ENCODE data around the gene DESI2. TPM values are rescaled to one million over a fixed set of nuclear protein-coding genes. Genes with fewer than 3 reads are reported as not detected.

Gene DESI2
- total and polyA plus RNA-seq, 2 of the 8 experiments (the other 6 are each of a cell fraction or from before 2014, with no cell fraction given), result 54.0 to 110 TPM

DNA sequence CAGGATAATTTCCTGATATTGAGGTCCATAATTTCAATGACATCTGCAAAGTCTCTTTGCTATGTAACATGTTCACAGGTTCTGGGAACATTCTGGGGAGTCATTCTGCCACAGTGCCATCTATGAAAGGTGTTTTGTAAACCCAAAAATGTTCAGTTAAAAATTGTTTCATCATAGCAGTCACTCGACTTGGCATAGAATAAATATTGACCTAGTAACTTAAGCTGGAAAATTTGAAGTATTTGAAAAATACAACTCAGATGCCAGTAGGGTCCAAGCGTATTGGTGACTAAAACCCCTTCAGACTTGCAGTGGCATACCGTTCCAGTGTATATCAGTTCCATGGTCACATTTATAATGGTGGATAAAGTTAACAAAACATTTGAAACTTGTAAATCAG is 6.8 kb downstream of the DESI2 start:
- H2AK5ac ChIP-seq (ENCODE audit: low read depth, low read length), result no peak overlapping the region
- no peak overlapping the region for H3K4me3 ChIP-seq (ENCODE audit: extremely low read depth in 1 of 4, insufficient read depth in 2 of 4, low read depth in 3 of 4, low read length in 4 of 4)
- no peak overlapping the region for H3K56ac ChIP-seq (replicated peaks; ENCODE audit: insufficient read length, low read depth, low read length)
- no peak overlapping the region for H2BK120ac ChIP-seq (replicated peaks; ENCODE audit: low read depth, low read length)
- H3K23ac ChIP-seq (ENCODE audit: insufficient read length), result no peak overlapping the region
- H2BK20ac ChIP-seq (ENCODE audit: low read length), result no peak overlapping the region
- H3K23me2 ChIP-seq (ENCODE audit: low read depth, low read length), result no peaks in the 10 kb centered on the region
- H3K18ac ChIP-seq (ENCODE audit: extremely low read depth, low read length), result no peak overlapping the region
- H3K4me1 ChIP-seq (replicated peaks in 1 of 4; ENCODE audit: control insufficient read depth in 3 of 4, insufficient read depth in 4 of 4, low read length in 3 of 4), result peaks cover 0 to 5% (median 3%) of the 10 kb centered on the region in 4 experiments; a peak in 4 of 7 replicates
- peaks cover 0 to 6% of the 10 kb centered on the region in 2 experiments for H4K20me1 ChIP-seq (replicated peaks in 1 of 2; ENCODE audit: control insufficient read depth in 1 of 2, insufficient read depth in 2 of 2, low read length in 2 of 2)
- peaks cover 3% of the 10 kb centered on the region; the same call in 1 of the 2 replicates for H3K79me1 ChIP-seq (ENCODE audit: low read depth, low read length)
- no peaks in the 10 kb centered on the region for H3K9me3 ChIP-seq (ENCODE audit: insufficient read depth in 2 of 2, low read depth in 1 of 2, low read length in 1 of 2)
- TF ChIP-seq BCL11A (IDR thresholded peaks at IDR 0.05; ENCODE audit: low read depth in 2 of 2, low read length in 2 of 2), result no peak
- TF ChIP-seq RFX5 (IDR thresholded peaks at IDR 0.05; ENCODE audit: borderline replicate concordance, low read depth, low read length), result no peak
- TF ChIP-seq TCF12 (IDR thresholded peaks at IDR 0.05; ENCODE audit: low read depth, low read length), result no peak
- no peak for TF ChIP-seq KDM1A (IDR thresholded peaks at IDR 0.05; ENCODE audit: borderline replicate concordance, low read length)
- TF ChIP-seq CHD2 (IDR thresholded peaks at IDR 0.05; ENCODE audit: low read length), result no peak
- no peak for TF ChIP-seq TAF7 (optimal IDR thresholded peaks at IDR 0.05; ENCODE audit: borderline replicate concordance, low read depth, low read length)
- TF ChIP-seq KDM5A (IDR thresholded peaks at IDR 0.05; ENCODE audit: low read length), result no peak
- TF ChIP-seq, protein P1, sequence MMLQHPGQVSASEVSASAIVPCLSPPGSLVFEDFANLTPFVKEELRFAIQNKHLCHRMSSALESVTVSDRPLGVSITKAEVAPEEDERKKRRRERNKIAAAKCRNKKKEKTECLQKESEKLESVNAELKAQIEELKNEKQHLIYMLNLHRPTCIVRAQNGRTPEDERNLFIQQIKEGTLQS (IDR thresholded peaks at IDR 0.05; ENCODE audit: insufficient read depth, low read depth, low read length), result no peak
- no peak for TF ChIP-seq SRF (IDR thresholded peaks at IDR 0.05; ENCODE audit: low read depth, low read length)
- H3K36me3 ChIP-seq (ENCODE audit: control insufficient read depth in 2 of 4, insufficient read depth in 4 of 4, low read length in 3 of 4), result peaks cover 0 to 26% (median 9%) of the 10 kb centered on the region in 4 experiments; a peak in 3 of 8 replicates
- POLR2A ChIA-PET (ENCODE audit: partially characterized antibody), result interaction anchor here (0.9 to 1.4 kb wide), 2 partner anchors 70 to 175 kb away, joined by 3 read pairs; no protein-coding TSS in a partner anchor
- H3K4me2 ChIP-seq (ENCODE audit: insufficient read depth in 1 of 2, low read depth in 2 of 2, low read length in 2 of 2), result no peak overlapping the region
- H2BK5ac ChIP-seq (ENCODE audit: low read depth, low read length), result no peak overlapping the region
- H2AFZ ChIP-seq (ENCODE audit: low read length), result no peak overlapping the region
- no peak overlapping the region for H3K9ac ChIP-seq (replicated peaks in 1 of 4; ENCODE audit: extremely low read depth in 1 of 4, low read depth in 3 of 4, low read length in 3 of 4)
- peaks cover 14 to 90% of the 10 kb centered on the region in 2 experiments for H3K79me2 ChIP-seq (ENCODE audit: control insufficient read depth in 1 of 2, insufficient read depth in 2 of 2, low read length in 2 of 2)
- H4K8ac ChIP-seq (ENCODE audit: extremely low read depth, insufficient read depth, low read length), result no peak overlapping the region
- FAIRE-seq (no peak), DNase-seq (ENCODE audit: low read depth in 1 of 2, low spot score in 2 of 2) (no peak)
- H3K27me3 ChIP-seq (replicated peaks in 1 of 4; ENCODE audit: control insufficient read depth in 3 of 4, extremely low read depth in 1 of 4, insufficient read depth in 3 of 4, low read length in 3 of 4), result no peaks in the 10 kb centered on the region
- H3K14ac ChIP-seq (ENCODE audit: insufficient read length), result no peak overlapping the region
- H4K5ac ChIP-seq (ENCODE audit: insufficient read length, low read depth, low read length), result no peak overlapping the region
- no peak overlapping the region for H2BK12ac ChIP-seq (ENCODE audit: low read depth, low read length)
- no peak overlapping the region for H3K27ac ChIP-seq (ENCODE audit: low read depth, low read length)
- H4K91ac ChIP-seq (replicated peaks; ENCODE audit: insufficient read length, low read length), result no peak overlapping the region
- CTCF ChIA-PET (ENCODE audit: partially characterized antibody), result interaction anchor here (0.7 kb wide), 1 partner anchor 56 kb away, joined by 4 read pairs; no protein-coding TSS in a partner anchor
- H2BK15ac ChIP-seq (ENCODE audit: low read length), result no peak overlapping the region
- no peak overlapping the region for H3K4ac ChIP-seq (replicated peaks; ENCODE audit: insufficient read length, low read depth, low read length)
- 93% methylated on average over 3 of the region's 3 CpGs; no CpG with 5 or more reads in 1 of the 2 experiments for WGBS, 2 experiments (ENCODE audit: extremely low coverage in 1 of 2, insufficient coverage in 1 of 2, insufficient read length in 1 of 2, insufficient replicate concordance in 2 of 2, low coverage in 1 of 2, low lambda C conversion rate in 2 of 2, missing lambda C conversion rate in 1 of 2)

All from H1 (cell line).